PC-3 (cell line): Measurements from ENCODE around the gene SH3RF2. TPM values are rescaled to one million over a fixed set of nuclear protein-coding genes. Genes with fewer than 3 reads are reported as not detected.
A peak's percentile ranks its signal among the peaks of the same experiment; 100 is the strongest.

ENCODE experiments used
- ATAC-seq: fragments of 200-7000 bp; cut with Tn5 transposase; 2 replicates; pipeline ENCODE4 v1.9.1; 2020; ENCODE audit warnings: mild to moderate bottlenecking, moderate library complexity
- BruUV-seq: library from RNA; stranded (reverse); fragments of 400-500 nt; replicated peaks from 2 replicates; lab custom pipeline; 2021; lab: Mats Ljungman, UMichigan
- CTCF ChIA-PET: fragments of 300-600 bp; sonication (Branson Sonifier 250); formaldehyde crosslinking; loops from one replicate; lab custom pipeline; 2022; ENCODE audit warnings: antibody characterized with exemption; lab: Charles Lee
- POLR2A ChIA-PET: fragments of 300-600 bp; sonication (Branson Sonifier 250); formaldehyde crosslinking; loops from one replicate; lab custom pipeline; 2022; ENCODE audit warnings: antibody characterized with exemption; ENCODE audit not compliant: unreplicated experiment; lab: Charles Lee
- DNase-seq: peaks from one replicate; pipeline ENCODE4 v3.0.0-alpha.2; 2015
- H2AFZ ChIP-seq: fragments of 300-600 bp; sonication (generic); 2 replicates; pipeline ENCODE4 v1.6.0; 2016; ENCODE audit warnings: antibody characterized with exemption, low read length
- H3F3A ChIP-seq: fragments of 300-600 bp; sonication (generic); one replicate; pipeline ENCODE4 v1.6.0; 2017; ENCODE audit warnings: antibody characterized with exemption, low read length, control low read depth, mild to moderate bottlenecking; ENCODE audit not compliant: unreplicated experiment
- H3K27ac ChIP-seq: fragments of 300-600 bp; sonication (generic); 2 replicates; pipeline ENCODE4 v1.5.1; 2016; ENCODE audit warnings: mild to moderate bottlenecking, low read length
- H3K27me3 ChIP-seq: fragments of 300-600 bp; sonication (generic); 2 replicates; pipeline ENCODE4 v1.6.1; 2016; ENCODE audit warnings: low read length, mixed read lengths
- H3K36me3 ChIP-seq: fragments of 300-600 bp; sonication (generic); 2 replicates; pipeline ENCODE4 v1.6.1; 2016; ENCODE audit warnings: low read depth, mixed run types, low read length, mixed read lengths
- H3K4me1 ChIP-seq: fragments of 300-600 bp; sonication (generic); 2 replicates; pipeline ENCODE4 v1.5.1; 2016; ENCODE audit warnings: low read length; ENCODE audit not compliant: insufficient read depth
- H3K4me2 ChIP-seq: fragments of 300-600 bp; sonication (generic); 2 replicates; pipeline ENCODE4 v1.6.0; 2016; ENCODE audit warnings: low read length
- H3K4me3 ChIP-seq: fragments of 300-600 bp; sonication (generic); 2 replicates; pipeline ENCODE4 v1.5.1; 2016; ENCODE audit warnings: mild to moderate bottlenecking, low read length, mixed read lengths
- H3K79me2 ChIP-seq: fragments of 300-600 bp; sonication (generic); 2 replicates; pipeline ENCODE4 v1.6.1; 2017; ENCODE audit warnings: low read length, mixed read lengths
- H3K9ac ChIP-seq: fragments of 300-600 bp; sonication (generic); 2 replicates; pipeline ENCODE4 v1.6.0; 2016; ENCODE audit warnings: mild to moderate bottlenecking, low read length
- H3K9me2 ChIP-seq: fragments of 300-600 bp; sonication (generic); replicated peaks from 2 replicates; pipeline ENCODE4 v1.6.1; 2016; ENCODE audit warnings: mixed run types, low read length, mixed read lengths
- H3K9me3 ChIP-seq: fragments of 300-600 bp; sonication (generic); 2 replicates; pipeline ENCODE4 v1.6.1; 2016; ENCODE audit warnings: low read length, mixed read lengths
- H4K20me1 ChIP-seq: fragments of 300-600 bp; sonication (generic); 2 replicates; pipeline ENCODE4 v1.6.1; 2016; ENCODE audit warnings: low read length, mixed read lengths
- CTCF ChIP-seq: fragments of 300-600 bp; sonication (generic); conservative IDR thresholded peaks from 2 replicates; pipeline ENCODE4 v1.5.1; 2017; ENCODE audit warnings: antibody characterized with exemption, low read depth, mild to moderate bottlenecking, low read length
- EZH2 ChIP-seq: fragments of 300-600 bp; sonication (generic); IDR thresholded peaks from one replicate; pipeline ENCODE4 v1.6.1; 2017; ENCODE audit warnings: antibody characterized with exemption, mild to moderate bottlenecking, low read length; ENCODE audit not compliant: unreplicated experiment
- EZH2phosphoT487 ChIP-seq: fragments of 300-600 bp; sonication (generic); IDR thresholded peaks from 2 replicates; pipeline ENCODE4 v1.6.1; 2018; ENCODE audit warnings: mild to moderate bottlenecking, antibody characterized with exemption, low read length, borderline replicate concordance
- intact Hi-C: fragments of 100-400 bp; cut with micrococcal nuclease; formaldehyde crosslinking; loops from 2 replicates; pipeline ENCODE4 v1.9.0; 2023
- total RNA-seq: library from RNA; depleted of rRNA; stranded (reverse); fragments of >200 nt; gene quantifications from 2 replicates; pipeline ENCODE4 v1.2.3, GENCODE V29; 2014

The SH3RF2 gene
- total RNA-seq, 1 experiment from 2014 or later: 5.9 TPM

GRCh38 chr5:145944328-145944727 lies 8.0 kb downstream of the SH3RF2 start:
- CTCF ChIA-PET: no interaction called here
- TF ChIP-seq CTCF: no peak
- no peak for TF ChIP-seq EZH2
- no peak for TF ChIP-seq EZH2phosphoT487
- Histone ChIP-seq H3K4me1 (peaks cover 45% of the 10 kb centered on the region), H4K20me1 (no peaks in the 10 kb centered on the region), H3K4me2 (no peak overlapping the region), H3K9me3 (no peaks in the 10 kb centered on the region), H3K36me3 (no peaks in the 10 kb centered on the region), H2AFZ (no peak overlapping the region), H3K4me3 (no peak overlapping the region), H3K9me2 (no peaks in the 10 kb centered on the region), H3K79me2 (peaks cover 5% of the 10 kb centered on the region; the same call in 1 of the 2 replicates), H3F3A (no peaks in the 10 kb centered on the region), H3K27me3 (no peaks in the 10 kb centered on the region), H3K27ac (no peak overlapping the region), H3K9ac (no peak overlapping the region)
- POLR2A ChIA-PET: no interaction called here
- ATAC-seq (no peak), DNase-seq (no peak)
- intact Hi-C loops: no loop called here
- BruUV-seq: no TSS peak

GRCh38 chr5:145945620-145946111 lies 9.3 kb downstream of the SH3RF2 start:
- Histone ChIP-seq H3K36me3 (no peaks in the 10 kb centered on the region), H3K27ac (peak overlapping the region; percentile 53), H3F3A (no peaks in the 10 kb centered on the region), H3K9me2 (no peaks in the 10 kb centered on the region), H3K4me2 (peak overlapping the region; percentile 32; the same call in 1 of the 2 replicates), H3K9me3 (no peaks in the 10 kb centered on the region), H3K9ac (no peak overlapping the region), H2AFZ (no peak overlapping the region), H3K79me2 (peaks cover 4% of the 10 kb centered on the region; the same call in 1 of the 2 replicates), H3K27me3 (no peaks in the 10 kb centered on the region), H3K4me1 (peaks cover 45% of the 10 kb centered on the region), H3K4me3 (no peak overlapping the region), H4K20me1 (no peaks in the 10 kb centered on the region)
- TF ChIP-seq EZH2: no peak
- TF ChIP-seq EZH2phosphoT487: no peak
- no peak for TF ChIP-seq CTCF
- ATAC-seq: no peak
- intact Hi-C loops: loop anchor here (1.0 kb wide), 1 partner anchor 9 kb away; the partner anchor contains the start of gene SH3RF2
- no TSS peak for BruUV-seq
- no peak for DNase-seq
- CTCF ChIA-PET: interaction anchor here (1.1 kb wide), 1 partner anchor 34 kb away, joined by 3 read pairs; no protein-coding TSS in a partner anchor
- POLR2A ChIA-PET: interaction anchor here (0.6 kb wide), 1 partner anchor 96 kb away, joined by 3 read pairs; no protein-coding TSS in a partner anchor
